ENCODE measurements around the gene TUBA1C. TPM values are rescaled to one million over a fixed set of nuclear protein-coding genes. Genes with fewer than 3 reads are reported as not detected.
"Not testable (repeated sequence)": the region's sequence is repeated elsewhere in the genome, so short reads cannot be mapped to it uniquely, and the experiment has no call there.

The TUBA1C gene
- total RNA-seq, 2 donors from 2014 or later, result 124 to 151 TPM

- DNase-seq (peak in 1 of 2 donors; percentile 19), ATAC-seq (replicated peaks in 1 of 2) (no peak)
- no peaks in the 10 kb centered on the region for H3K36me3 Mint-ChIP-seq (ENCODE audit: insufficient read depth in 2 of 2)
- H3K27ac Mint-ChIP-seq, result no peak within 1 kb of the TSS
- peaks cover 17% of the 10 kb centered on the region for H3K4me1 Mint-ChIP-seq (ENCODE audit: low read depth)
- peak within 1 kb of the TSS; percentile 34 to 54 for H3K4me3 Mint-ChIP-seq
- H3K27me3 Mint-ChIP-seq (ENCODE audit: low read depth), result peaks cover 51% of the 10 kb centered on the region
- no peaks in the 10 kb centered on the region for H3K9me3 Mint-ChIP-seq
Measured at GRCh38 chr12:49295082-49295936, 30.4 kb downstream of the TUBA1C start, which contains the start of gene PRPH. Gene PRPH (plus strand): TSS chr12:49295147. CDS start chr12:49295201, 54 bp downstream.

GRCh38 chr12:49296034-49296835, 31.4 kb downstream of the TUBA1C start:
- peaks cover 50% of the 10 kb centered on the region for H3K27me3 Mint-ChIP-seq (ENCODE audit: low read depth)
- no peaks in the 10 kb centered on the region for H3K36me3 Mint-ChIP-seq (ENCODE audit: insufficient read depth in 2 of 2)
- no peak overlapping the region for H3K27ac Mint-ChIP-seq
- peak overlapping the region; percentile 82 to 83 for H3K4me3 Mint-ChIP-seq
- DNase-seq, result peak; percentile 79 to 82
- H3K4me1 Mint-ChIP-seq (ENCODE audit: low read depth), result peaks cover 17% of the 10 kb centered on the region
- no peaks in the 10 kb centered on the region for H3K9me3 Mint-ChIP-seq
- peak; percentile 76 to 80 for ATAC-seq (replicated peaks in 1 of 2)

- DNase-seq, result peak; percentile 46 to 64
- Mint-ChIP-seq H3K36me3 (ENCODE audit: insufficient read depth in 2 of 2) (no peaks in the 10 kb centered on the region), H3K4me1 (ENCODE audit: low read depth) (peaks cover 25% of the 10 kb centered on the region), H3K4me3 (peak overlapping the region; percentile 82 to 83), H3K27ac (no peak overlapping the region), H3K27me3 (ENCODE audit: low read depth) (peaks cover 47% of the 10 kb centered on the region), H3K9me3 (no peaks in the 10 kb centered on the region)
- ATAC-seq (replicated peaks in 1 of 2), result peak; percentile 65 to 75
Measured at GRCh38 chr12:49296836-49297694, 32.2 kb downstream of the TUBA1C start.

GRCh38 chr12:49297695-49298060, 32.8 kb downstream of the TUBA1C start:
- H3K27me3 Mint-ChIP-seq (ENCODE audit: low read depth), result peaks cover 50% of the 10 kb centered on the region
- H3K36me3 Mint-ChIP-seq (ENCODE audit: insufficient read depth in 2 of 2), result no peaks in the 10 kb centered on the region
- no peak overlapping the region for H3K27ac Mint-ChIP-seq
- H3K9me3 Mint-ChIP-seq, result no peaks in the 10 kb centered on the region
- peaks cover 25% of the 10 kb centered on the region for H3K4me1 Mint-ChIP-seq (ENCODE audit: low read depth)
- peak in 1 of 2 donors; percentile 7 for ATAC-seq (replicated peaks in 1 of 2)
- DNase-seq, result no peak
- H3K4me3 Mint-ChIP-seq, result peak overlapping the region; percentile 50 to 60

- peak in 1 of 2 donors; percentile 12 for ATAC-seq (replicated peaks in 1 of 2)
- H3K27me3 Mint-ChIP-seq (ENCODE audit: low read depth), result peaks cover 55% of the 10 kb centered on the region
Measured at GRCh38 chr12:49298160-49298559, 33.3 kb downstream of the TUBA1C start.

DNA sequence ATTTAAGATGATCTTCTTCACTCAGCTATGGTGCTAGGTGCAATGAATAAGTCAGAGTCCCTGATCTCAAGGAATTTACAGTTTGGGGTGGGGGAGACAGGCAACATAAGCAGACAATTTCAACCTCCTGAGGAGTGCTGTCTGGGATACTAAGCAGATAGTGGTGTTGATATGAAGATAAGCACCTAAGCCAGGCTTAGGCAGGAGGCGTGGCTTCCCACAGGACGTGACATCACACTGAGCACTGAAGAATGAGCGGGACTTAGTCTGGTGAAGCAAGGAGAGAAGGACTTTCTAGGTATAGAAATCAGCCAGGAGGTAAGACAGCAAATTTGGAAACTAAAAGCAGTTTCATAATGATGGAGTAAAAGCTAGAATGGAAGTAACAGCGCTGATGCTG, 36.9 kb downstream of the TUBA1C start:
- peaks cover 19% of the 10 kb centered on the region for H3K4me1 Mint-ChIP-seq (ENCODE audit: low read depth)
- no peaks in the 10 kb centered on the region for H3K9me3 Mint-ChIP-seq
- peak; percentile 46 to 81 for ATAC-seq (replicated peaks in 1 of 2)
- H3K27ac Mint-ChIP-seq, result no peak overlapping the region
- H3K4me3 Mint-ChIP-seq, result no peak overlapping the region
- peak; percentile 40 to 46 for DNase-seq
- no peaks in the 10 kb centered on the region for H3K36me3 Mint-ChIP-seq (ENCODE audit: insufficient read depth in 2 of 2)
- peaks cover 48% of the 10 kb centered on the region for H3K27me3 Mint-ChIP-seq (ENCODE audit: low read depth)

More at GRCh38 chr12:49298160-49298559, 33.3 kb downstream of the TUBA1C start:
- Mint-ChIP-seq H3K4me1 (ENCODE audit: low read depth) (peaks cover 25% of the 10 kb centered on the region), H3K27ac (no peak overlapping the region), H3K4me3 (peak overlapping the region; percentile 50 to 60), H3K9me3 (no peaks in the 10 kb centered on the region), H3K36me3 (ENCODE audit: insufficient read depth in 2 of 2) (no peaks in the 10 kb centered on the region)
- DNase-seq, result no peak

DNA sequence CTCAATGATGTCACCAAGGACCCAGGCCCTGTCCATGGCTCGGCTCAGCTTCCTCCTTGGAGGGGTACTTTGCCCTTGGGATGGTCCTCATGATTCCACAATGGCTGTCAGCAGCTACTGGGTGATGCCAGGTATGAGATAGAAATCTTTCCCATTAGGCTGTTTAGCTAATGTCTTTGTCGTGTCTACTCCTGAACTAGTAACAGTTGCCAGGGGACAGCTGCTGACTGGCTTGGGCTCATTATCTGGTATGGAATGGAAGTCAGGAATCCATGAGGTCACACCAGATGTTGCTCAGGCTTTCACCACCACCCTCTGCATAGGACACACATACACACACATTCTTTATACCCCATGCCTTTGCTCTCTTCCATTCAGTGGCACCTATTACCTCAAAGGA, 39.3 kb downstream of the TUBA1C start:
- Mint-ChIP-seq H3K4me3 (no peak overlapping the region), H3K27ac (no peak overlapping the region), H3K36me3 (ENCODE audit: insufficient read depth in 2 of 2) (no peaks in the 10 kb centered on the region), H3K4me1 (ENCODE audit: low read depth) (peaks cover 8% of the 10 kb centered on the region), H3K27me3 (ENCODE audit: low read depth) (peaks cover 47% of the 10 kb centered on the region), H3K9me3 (no peaks in the 10 kb centered on the region)
- DNase-seq (no peak), ATAC-seq (replicated peaks in 1 of 2) (no peak)

DNA sequence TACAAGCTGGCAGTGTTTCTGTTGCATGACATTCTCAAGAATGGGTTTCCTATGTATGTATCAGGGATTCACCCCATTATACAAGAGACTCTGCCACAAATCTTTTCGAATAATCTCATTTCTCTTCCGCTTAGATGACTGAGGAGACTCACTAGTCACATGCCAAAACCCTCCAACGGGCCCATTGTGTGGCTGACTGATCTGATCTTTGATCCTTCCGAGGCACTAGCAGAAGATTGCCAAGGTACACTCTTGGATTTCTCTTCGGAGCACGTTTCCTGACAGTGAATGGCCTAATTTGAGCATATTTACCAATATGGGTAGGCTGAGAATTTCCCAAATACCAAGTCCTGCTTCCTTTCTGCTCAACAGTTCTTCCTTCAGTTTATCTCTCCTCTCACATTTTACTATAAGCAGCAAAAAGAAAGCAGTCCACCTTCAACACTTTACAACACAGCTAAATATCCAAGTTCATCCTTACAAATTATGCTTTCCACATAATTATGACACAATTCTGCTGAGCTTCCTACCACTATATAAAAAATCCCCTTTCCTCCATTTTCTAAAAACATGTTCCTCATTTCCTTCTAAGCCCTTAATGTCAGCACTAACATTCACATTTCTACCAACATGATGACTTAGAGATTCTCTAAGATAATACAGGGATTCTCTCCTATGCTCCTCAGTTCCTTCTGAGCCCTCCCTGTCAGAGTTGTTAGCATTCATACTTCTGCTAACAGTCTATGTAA, 41.1 kb downstream of the TUBA1C start:
- Mint-ChIP-seq H3K27me3 (ENCODE audit: low read depth) (peaks cover 60% of the 10 kb centered on the region), H3K27ac (no peak overlapping the region), H3K9me3 (no peaks in the 10 kb centered on the region), H3K4me3 (no peak overlapping the region), H3K36me3 (ENCODE audit: insufficient read depth in 2 of 2) (no peaks in the 10 kb centered on the region), H3K4me1 (ENCODE audit: low read depth) (peaks cover 8% of the 10 kb centered on the region)
- no peak for ATAC-seq (replicated peaks in 1 of 2)
- no peak for DNase-seq

- no peaks in the 10 kb centered on the region for H3K9me3 Mint-ChIP-seq
Measured at GRCh38 chr12:49309386-49309785, 44.5 kb downstream of the TUBA1C start.

GRCh38 chr12:49310451-49311000, 45.6 kb downstream of the TUBA1C start:
- not testable (repeated sequence) for H3K36me3 Mint-ChIP-seq (ENCODE audit: insufficient read depth in 2 of 2); H3K4me3 Mint-ChIP-seq; H3K9me3 Mint-ChIP-seq; H3K27ac Mint-ChIP-seq; DNase-seq; ATAC-seq (replicated peaks in 1 of 2); H3K4me1 Mint-ChIP-seq (ENCODE audit: low read depth)
- H3K27me3 Mint-ChIP-seq (ENCODE audit: low read depth), result peaks cover 45% of the 10 kb centered on the region

More at GRCh38 chr12:49309386-49309785, 44.5 kb downstream of the TUBA1C start:
- no peaks in the 10 kb centered on the region for H3K36me3 Mint-ChIP-seq (ENCODE audit: insufficient read depth in 2 of 2)
- H3K27ac Mint-ChIP-seq, result no peak overlapping the region
- ATAC-seq (replicated peaks in 1 of 2) (no peak), DNase-seq (no peak)
- H3K4me3 Mint-ChIP-seq, result no peak overlapping the region
- H3K4me1 Mint-ChIP-seq (ENCODE audit: low read depth), result no peaks in the 10 kb centered on the region
- peaks cover 52% of the 10 kb centered on the region for H3K27me3 Mint-ChIP-seq (ENCODE audit: low read depth)

DNA sequence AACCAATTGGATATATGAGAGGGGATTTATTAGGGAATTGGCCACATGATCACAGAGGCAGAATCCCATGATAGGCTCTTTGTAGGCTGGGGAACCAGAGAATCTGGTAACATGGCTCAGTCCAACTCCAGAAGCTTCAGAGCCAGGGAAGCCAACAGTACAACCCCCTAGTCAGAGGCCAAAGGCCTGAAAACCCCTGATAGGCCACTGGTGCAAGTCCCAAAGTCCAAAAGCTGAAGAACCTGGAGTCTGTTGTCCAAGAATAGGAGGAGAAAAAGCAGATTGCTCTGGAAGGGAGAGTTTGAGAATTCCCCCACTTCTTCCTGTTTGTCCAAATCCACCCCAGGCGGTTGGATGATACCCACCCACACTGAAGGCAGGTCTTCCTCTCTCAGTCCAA, 49.9 kb downstream of the TUBA1C start:
- Mint-ChIP-seq H3K27ac (no peak overlapping the region), H3K9me3 (no peaks in the 10 kb centered on the region), H3K36me3 (ENCODE audit: insufficient read depth in 2 of 2) (no peaks in the 10 kb centered on the region), H3K4me3 (no peak overlapping the region), H3K4me1 (ENCODE audit: low read depth) (no peaks in the 10 kb centered on the region), H3K27me3 (ENCODE audit: low read depth) (peaks cover 14% of the 10 kb centered on the region)
- DNase-seq (no peak), ATAC-seq (replicated peaks in 1 of 2) (no peak)

- not testable (repeated sequence) for DNase-seq; ATAC-seq (replicated peaks in 1 of 2); H3K27ac Mint-ChIP-seq; H3K4me3 Mint-ChIP-seq; H3K9me3 Mint-ChIP-seq; H3K36me3 Mint-ChIP-seq (ENCODE audit: insufficient read depth in 2 of 2); H3K27me3 Mint-ChIP-seq (ENCODE audit: low read depth)
- peaks cover 10% of the 10 kb centered on the region for H3K4me1 Mint-ChIP-seq (ENCODE audit: low read depth)
Measured at GRCh38 chr12:49317118-49317517, 52.2 kb downstream of the TUBA1C start.

All from activated T-cell treated with anti-CD3 and anti-CD28 coated beads, Interleukin-2, amount 50 U/mL, for 72 hours (primary cell).